AG09319 (cell line): Measurements from ENCODE around the gene FOXO3.
A peak's percentile ranks its signal among the peaks of the same experiment; 100 is the strongest.
"Not testable (repeated sequence)": the region's sequence is repeated elsewhere in the genome, so short reads cannot be mapped to it uniquely, and the experiment has no call there.

ENCODE experiments used
- DNase-seq: peaks from one replicate; pipeline ENCODE4 v3.0.0-alpha.2; 2010; ENCODE audit warnings: low read depth; ENCODE audit errors: extremely low read depth
- TF ChIP-seq, protein P1 (sequence below): IDR thresholded peaks from 2 replicates; pipeline ENCODE4 v1.5.1; 2011; ENCODE audit warnings: low read depth, mild to moderate bottlenecking, inconsistent platforms, low read length, moderate library complexity

The FOXO3 gene

GRCh38 chr6:108528878-108529277 is 31.8 kb upstream of the FOXO3 start:
- TF ChIP-seq, protein P1, sequence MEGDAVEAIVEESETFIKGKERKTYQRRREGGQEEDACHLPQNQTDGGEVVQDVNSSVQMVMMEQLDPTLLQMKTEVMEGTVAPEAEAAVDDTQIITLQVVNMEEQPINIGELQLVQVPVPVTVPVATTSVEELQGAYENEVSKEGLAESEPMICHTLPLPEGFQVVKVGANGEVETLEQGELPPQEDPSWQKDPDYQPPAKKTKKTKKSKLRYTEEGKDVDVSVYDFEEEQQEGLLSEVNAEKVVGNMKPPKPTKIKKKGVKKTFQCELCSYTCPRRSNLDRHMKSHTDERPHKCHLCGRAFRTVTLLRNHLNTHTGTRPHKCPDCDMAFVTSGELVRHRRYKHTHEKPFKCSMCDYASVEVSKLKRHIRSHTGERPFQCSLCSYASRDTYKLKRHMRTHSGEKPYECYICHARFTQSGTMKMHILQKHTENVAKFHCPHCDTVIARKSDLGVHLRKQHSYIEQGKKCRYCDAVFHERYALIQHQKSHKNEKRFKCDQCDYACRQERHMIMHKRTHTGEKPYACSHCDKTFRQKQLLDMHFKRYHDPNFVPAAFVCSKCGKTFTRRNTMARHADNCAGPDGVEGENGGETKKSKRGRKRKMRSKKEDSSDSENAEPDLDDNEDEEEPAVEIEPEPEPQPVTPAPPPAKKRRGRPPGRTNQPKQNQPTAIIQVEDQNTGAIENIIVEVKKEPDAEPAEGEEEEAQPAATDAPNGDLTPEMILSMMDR: no peak
- no peak for DNase-seq

- TF ChIP-seq, protein P1: no peak
- DNase-seq: no peak
These were observed 29.4 kb upstream of the FOXO3 start for GRCh38 chr6:108531332-108531731.

GRCh38 chr6:108535114-108535742 is 25.5 kb upstream of the FOXO3 start:
- no peak for DNase-seq
- TF ChIP-seq, protein P1: no peak

- not testable (repeated sequence) for DNase-seq
These were observed 24.7 kb upstream of the FOXO3 start for GRCh38 chr6:108535920-108536535.

DNA sequence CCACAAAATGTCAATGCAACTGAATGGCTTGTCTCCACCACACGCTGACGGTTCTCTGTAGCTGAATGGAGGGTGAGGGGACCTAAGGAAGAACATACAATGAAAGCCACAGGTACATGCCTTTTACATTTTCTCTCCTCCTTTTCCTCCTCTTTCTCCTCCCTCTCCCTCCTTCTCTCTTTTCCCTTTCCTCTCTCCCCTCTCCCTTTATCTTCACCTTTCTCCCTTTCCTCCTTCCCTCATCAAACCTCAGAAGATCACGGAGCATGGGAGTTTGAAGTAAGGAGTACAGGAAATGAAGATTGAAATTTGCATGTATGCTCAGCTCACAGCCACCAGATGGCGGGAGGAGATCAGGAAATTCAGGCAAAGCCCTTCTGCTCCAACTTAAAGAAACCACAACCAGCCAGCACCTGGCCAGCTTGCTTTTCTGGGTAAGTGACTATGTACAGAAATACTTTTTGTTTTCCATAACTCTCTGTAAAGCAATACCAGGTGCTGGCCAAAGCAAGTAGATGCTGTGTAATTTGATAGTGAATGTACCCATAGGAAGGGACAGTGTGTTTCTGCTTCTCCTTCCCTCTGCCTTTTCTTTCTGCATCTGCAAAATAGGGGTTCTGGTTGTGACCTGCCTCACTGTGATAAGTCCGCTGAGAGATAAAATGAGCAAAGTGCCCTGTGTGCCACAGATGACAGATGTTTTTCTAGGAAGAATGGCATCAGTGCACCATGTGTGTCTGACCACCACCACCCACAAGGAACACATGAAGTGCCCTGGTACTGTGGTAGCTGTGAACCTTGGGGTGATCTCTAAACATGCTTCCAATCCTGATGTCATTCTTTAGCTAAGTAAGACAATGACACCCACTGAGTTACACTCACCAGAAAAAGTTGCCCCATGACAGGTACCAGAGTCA is 18.6 kb upstream of the FOXO3 start:
- TF ChIP-seq, protein P1: peak; percentile 83
- peak; percentile 76 for DNase-seq

GRCh38 chr6:108543175-108543940 is 17.4 kb upstream of the FOXO3 start:
- DNase-seq: no peak
- TF ChIP-seq, protein P1: no peak

DNA sequence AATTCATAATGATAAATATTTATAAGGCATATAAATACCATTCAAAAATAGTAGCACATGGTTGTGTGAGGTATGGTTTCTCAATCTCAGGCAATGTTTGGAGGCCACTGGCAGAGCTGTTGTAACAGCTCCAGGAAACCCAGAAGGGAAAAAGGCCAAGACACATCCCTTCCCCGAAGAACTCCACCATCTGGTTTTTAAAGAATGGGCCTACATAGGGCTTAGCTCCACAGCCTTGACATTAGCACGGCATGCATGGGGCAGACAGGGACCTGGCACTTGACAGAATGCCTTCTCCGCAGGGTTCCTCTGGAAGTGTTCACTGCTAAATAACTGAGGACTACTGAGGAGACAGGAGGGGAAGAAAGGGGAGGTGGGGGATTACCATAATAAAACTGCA is 16.1 kb upstream of the FOXO3 start:
- TF ChIP-seq, protein P1: no peak
- DNase-seq: no peak
